Measurements from ENCODE around the gene HOXB6. TPM values are rescaled to one million over a fixed set of nuclear protein-coding genes. Genes with fewer than 3 reads are reported as not detected.

HOXB6 gene
- total RNA-seq, 1 donor from 2014 or later: not detected

GRCh38 chr17:48630925-48631692, 26.3 kb upstream of the HOXB6 start:
- TF ChIP-seq CTCF (IDR thresholded peaks at IDR 0.05): no peak
- Mint-ChIP-seq H3K9me3 (ENCODE audit: unreplicated experiment) (no peaks in the 10 kb centered on the region), H3K27me3 (ENCODE audit: unreplicated experiment) (peaks cover 92% of the 10 kb centered on the region), H3K36me3 (ENCODE audit: unreplicated experiment) (no peaks in the 10 kb centered on the region), H3K4me3 (ENCODE audit: unreplicated experiment) (no peak overlapping the region), H3K27ac (ENCODE audit: unreplicated experiment) (no peak overlapping the region), H3K4me1 (ENCODE audit: unreplicated experiment) (peaks cover 2% of the 10 kb centered on the region)
- DNase-seq (ENCODE audit: extremely low spot score, unreplicated experiment): no peak

- no peak for TF ChIP-seq CTCF (IDR thresholded peaks at IDR 0.05)
- DNase-seq (ENCODE audit: extremely low spot score, unreplicated experiment): no peak
- H3K4me1 Mint-ChIP-seq (ENCODE audit: unreplicated experiment): peaks cover 5% of the 10 kb centered on the region
- no peak overlapping the region for H3K27ac Mint-ChIP-seq (ENCODE audit: unreplicated experiment)
- no peak overlapping the region for H3K4me3 Mint-ChIP-seq (ENCODE audit: unreplicated experiment)
- H3K9me3 Mint-ChIP-seq (ENCODE audit: unreplicated experiment): no peaks in the 10 kb centered on the region
- no peaks in the 10 kb centered on the region for H3K36me3 Mint-ChIP-seq (ENCODE audit: unreplicated experiment)
- peaks cover 88% of the 10 kb centered on the region for H3K27me3 Mint-ChIP-seq (ENCODE audit: unreplicated experiment)
Measured at GRCh38 chr17:48630009-48630924, 25.5 kb upstream of the HOXB6 start.

GRCh38 chr17:48629411-48629759, 24.6 kb upstream of the HOXB6 start:
- peaks cover 5% of the 10 kb centered on the region for H3K4me1 Mint-ChIP-seq (ENCODE audit: unreplicated experiment)
- H3K9me3 Mint-ChIP-seq (ENCODE audit: unreplicated experiment): no peaks in the 10 kb centered on the region
- no peak for DNase-seq (ENCODE audit: extremely low spot score, unreplicated experiment)
- TF ChIP-seq CTCF (IDR thresholded peaks at IDR 0.05): no peak
- H3K4me3 Mint-ChIP-seq (ENCODE audit: unreplicated experiment): no peak overlapping the region
- no peak overlapping the region for H3K27ac Mint-ChIP-seq (ENCODE audit: unreplicated experiment)
- no peaks in the 10 kb centered on the region for H3K36me3 Mint-ChIP-seq (ENCODE audit: unreplicated experiment)
- peaks cover 81% of the 10 kb centered on the region for H3K27me3 Mint-ChIP-seq (ENCODE audit: unreplicated experiment)

- DNase-seq (ENCODE audit: extremely low spot score, unreplicated experiment): no peak
- H3K27ac Mint-ChIP-seq (ENCODE audit: unreplicated experiment): no peak overlapping the region
- H3K4me1 Mint-ChIP-seq (ENCODE audit: unreplicated experiment): peaks cover 5% of the 10 kb centered on the region
- no peaks in the 10 kb centered on the region for H3K36me3 Mint-ChIP-seq (ENCODE audit: unreplicated experiment)
- H3K9me3 Mint-ChIP-seq (ENCODE audit: unreplicated experiment): no peaks in the 10 kb centered on the region
- H3K4me3 Mint-ChIP-seq (ENCODE audit: unreplicated experiment): no peak overlapping the region
- TF ChIP-seq CTCF (IDR thresholded peaks at IDR 0.05): no peak
- peaks cover 82% of the 10 kb centered on the region for H3K27me3 Mint-ChIP-seq (ENCODE audit: unreplicated experiment)
Measured at GRCh38 chr17:48628649-48629410, 24.0 kb upstream of the HOXB6 start.
